ENCODE data around the gene GCH1. TPM values are rescaled to one million over a fixed set of nuclear protein-coding genes. Genes with fewer than 3 reads are reported as not detected.
"Not testable (repeated sequence)": the region's sequence is repeated elsewhere in the genome, so short reads cannot be mapped to it uniquely, and the experiment has no call there.

The GCH1 gene
- polyA plus RNA-seq, 3 donors from 2014 or later = 41.7 to 53.2 (median 52.0) TPM

DNA sequence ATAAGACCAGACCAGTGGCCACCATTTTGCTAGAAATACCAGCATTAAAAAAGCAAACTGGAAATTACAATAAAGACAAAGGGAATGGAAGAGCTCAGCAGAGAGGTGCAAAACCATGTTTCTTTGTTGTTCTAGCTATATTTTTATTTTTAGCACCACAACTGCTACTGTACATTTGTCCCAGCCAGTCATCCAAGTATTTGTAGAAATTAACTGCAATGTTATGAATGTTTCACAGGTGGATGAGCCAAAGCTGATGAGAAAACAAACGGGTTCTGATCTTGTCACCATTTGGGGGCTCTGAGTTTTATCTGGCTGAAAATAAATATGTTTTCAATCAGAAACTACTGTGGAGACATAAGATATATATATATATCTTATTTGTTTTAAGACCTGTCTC is 24.9 kb upstream of the GCH1 start:
- Mint-ChIP-seq H3K36me3 (no peaks in the 10 kb centered on the region), H3K4me3 (no peak overlapping the region), H3K27me3 (ENCODE audit: low read depth in 3 of 3) (peaks cover 0 to 2% (median 1%) of the 10 kb centered on the region in 3 donors), H3K4me1 (no peaks in the 10 kb centered on the region), H3K27ac (no peak overlapping the region), H3K9me3 (no peaks in the 10 kb centered on the region)
- DNase-seq = no peak

DNA sequence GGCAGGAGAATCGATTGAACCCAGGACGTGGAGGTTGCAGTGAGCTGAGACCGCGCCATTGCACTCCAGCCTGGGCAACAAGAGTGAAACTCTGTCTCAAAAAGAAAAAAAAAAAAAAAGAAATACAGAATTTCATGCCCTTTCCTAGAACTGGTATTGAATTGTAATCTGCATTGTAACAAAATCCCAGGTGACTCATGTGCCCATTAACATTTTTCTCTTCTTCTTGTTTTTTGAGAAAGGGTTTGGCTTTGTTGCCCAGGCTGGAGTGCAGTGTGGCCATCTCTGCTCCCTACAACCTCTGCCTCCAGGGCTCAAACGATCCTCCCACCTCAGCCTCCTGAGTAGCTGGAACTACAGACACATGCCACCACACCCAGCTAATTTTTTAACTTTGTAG is 23.9 kb upstream of the GCH1 start:
- not testable (repeated sequence) for DNase-seq; H3K27ac Mint-ChIP-seq; H3K4me1 Mint-ChIP-seq; H3K27me3 Mint-ChIP-seq (ENCODE audit: low read depth in 3 of 3); H3K36me3 Mint-ChIP-seq; H3K4me3 Mint-ChIP-seq; H3K9me3 Mint-ChIP-seq

DNA sequence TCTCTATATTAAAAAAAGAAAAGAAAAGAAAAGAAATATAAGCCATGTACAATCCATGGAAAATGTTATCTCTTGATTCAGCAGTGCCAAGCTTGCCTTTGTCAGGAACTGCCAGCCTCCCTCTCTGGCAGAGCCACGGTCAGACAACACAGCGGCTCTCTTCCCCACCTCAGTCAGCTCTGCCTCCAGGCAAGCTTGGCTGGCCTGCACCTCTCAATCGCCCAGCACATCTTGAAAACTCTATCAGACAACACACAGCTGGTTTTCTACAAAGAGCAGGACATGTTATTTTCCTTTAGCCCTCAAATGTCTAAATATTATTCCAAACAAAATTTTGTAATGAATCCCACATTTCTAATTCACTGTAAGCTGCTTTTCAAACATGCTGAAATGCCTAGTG is 20.0 kb upstream of the GCH1 start:
- Mint-ChIP-seq H3K36me3 (no peaks in the 10 kb centered on the region), H3K4me1 (no peaks in the 10 kb centered on the region), H3K27ac (peak overlapping the region in 1 of 6 donors; percentile 24), H3K27me3 (ENCODE audit: low read depth in 3 of 3) (peaks cover 0 to 2% (median 0%) of the 10 kb centered on the region in 3 donors), H3K9me3 (no peaks in the 10 kb centered on the region), H3K4me3 (no peak overlapping the region)
- DNase-seq = no peak

DNA sequence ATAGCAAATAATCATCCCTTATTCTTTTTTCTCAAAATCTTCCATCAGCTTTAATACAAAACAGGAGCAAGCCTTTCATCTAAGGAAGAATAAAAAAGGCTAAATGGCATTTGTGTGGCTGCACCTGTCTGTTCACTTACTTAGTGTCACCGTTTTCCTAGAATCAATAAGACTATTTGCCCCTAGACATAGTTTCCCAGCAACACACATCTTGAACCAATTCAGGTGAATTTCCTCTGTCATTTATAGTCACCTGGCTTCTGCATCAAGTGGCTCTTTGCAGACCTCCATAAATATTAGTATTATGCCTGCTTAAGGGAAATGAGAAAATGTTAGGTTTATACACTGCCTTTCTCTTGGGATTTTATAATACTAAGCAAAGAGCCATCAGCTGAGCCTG is 17.4 kb upstream of the GCH1 start:
- no peak for DNase-seq
- H3K9me3 Mint-ChIP-seq = no peaks in the 10 kb centered on the region

DNA sequence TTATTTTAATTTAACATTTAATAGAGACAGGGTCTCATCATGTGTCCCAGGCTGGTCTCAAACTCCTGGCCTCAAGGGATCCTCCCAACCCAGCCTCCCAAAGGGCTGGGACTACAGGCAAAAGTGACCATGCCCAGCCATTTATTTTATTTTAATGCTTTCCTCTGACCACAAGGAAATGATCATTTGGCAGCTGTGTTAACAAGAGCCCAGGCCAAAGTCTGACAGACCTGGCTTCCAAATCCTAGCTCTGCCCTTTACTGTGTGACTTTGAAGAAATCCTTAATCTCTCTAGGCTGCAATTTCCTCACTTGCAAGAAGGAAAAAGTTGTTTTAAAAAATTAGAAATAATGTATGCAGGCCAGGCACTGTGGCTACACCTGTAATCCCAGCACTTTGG is 16.7 kb upstream of the GCH1 start:
- Mint-ChIP-seq H3K4me1 (no peaks in the 10 kb centered on the region), H3K27me3 (ENCODE audit: low read depth in 3 of 3) (peaks cover 0 to 2% (median 2%) of the 10 kb centered on the region in 3 donors), H3K36me3 (no peaks in the 10 kb centered on the region), H3K4me3 (no peak overlapping the region), H3K9me3 (no peaks in the 10 kb centered on the region), H3K27ac (no peak overlapping the region)
- DNase-seq = no peak

More for the DNA sequence above, 17.4 kb upstream of the GCH1 start:
- H3K4me3 Mint-ChIP-seq = no peak overlapping the region
- H3K4me1 Mint-ChIP-seq = no peaks in the 10 kb centered on the region
- no peak overlapping the region for H3K27ac Mint-ChIP-seq
- no peaks in the 10 kb centered on the region for H3K36me3 Mint-ChIP-seq
- peaks cover 0 to 2% (median 2%) of the 10 kb centered on the region in 3 donors for H3K27me3 Mint-ChIP-seq (ENCODE audit: low read depth in 3 of 3)

DNA sequence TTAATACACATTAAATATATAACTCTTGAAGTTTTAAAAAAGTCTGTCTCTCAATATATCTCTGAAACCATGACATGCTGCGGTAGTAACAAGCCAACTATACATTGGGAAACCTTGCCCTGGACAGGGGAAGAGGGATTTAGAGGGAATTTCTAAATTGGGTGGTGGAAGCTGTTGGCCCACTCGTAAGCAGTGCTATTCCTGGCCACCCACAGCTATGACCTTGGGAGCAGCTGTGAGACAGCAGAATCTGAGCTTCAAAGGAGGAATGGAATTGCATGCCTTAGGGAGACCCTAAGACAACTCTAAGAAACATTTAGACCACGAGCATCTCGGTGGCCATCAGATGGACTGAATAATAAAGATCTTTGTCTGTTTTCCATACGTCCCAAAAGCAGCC is 15.8 kb upstream of the GCH1 start:
- DNase-seq = no peak
- no peaks in the 10 kb centered on the region for H3K36me3 Mint-ChIP-seq
- H3K9me3 Mint-ChIP-seq = no peaks in the 10 kb centered on the region
- peaks cover 0 to 2% (median 2%) of the 10 kb centered on the region in 3 donors for H3K27me3 Mint-ChIP-seq (ENCODE audit: low read depth in 3 of 3)
- no peak overlapping the region for H3K4me3 Mint-ChIP-seq
- H3K27ac Mint-ChIP-seq = no peak overlapping the region
- H3K4me1 Mint-ChIP-seq = no peaks in the 10 kb centered on the region

DNA sequence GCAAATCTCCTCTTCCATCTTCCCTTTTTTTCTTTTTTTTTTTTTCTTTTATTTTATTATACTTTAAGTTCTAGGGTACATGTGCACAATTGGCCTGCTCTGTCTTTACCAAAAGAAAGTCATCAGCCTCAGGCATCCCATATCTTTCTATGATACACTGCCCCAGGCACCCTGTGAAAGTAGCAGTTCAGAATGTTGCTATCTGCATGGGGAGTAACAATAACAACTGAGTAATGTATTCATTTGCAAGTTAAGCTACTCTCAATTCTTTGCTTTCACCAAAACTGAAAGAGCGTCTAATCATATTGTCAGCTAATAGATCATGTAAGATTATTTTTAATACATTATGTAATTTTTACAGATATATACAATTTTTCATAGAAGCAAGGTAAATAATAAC is 13.5 kb upstream of the GCH1 start:
- peaks cover 0 to 2% (median 2%) of the 10 kb centered on the region in 3 donors for H3K27me3 Mint-ChIP-seq (ENCODE audit: low read depth in 3 of 3)
- no peaks in the 10 kb centered on the region for H3K9me3 Mint-ChIP-seq
- H3K4me3 Mint-ChIP-seq = no peak overlapping the region
- H3K36me3 Mint-ChIP-seq = no peaks in the 10 kb centered on the region
- H3K4me1 Mint-ChIP-seq = no peaks in the 10 kb centered on the region
- H3K27ac Mint-ChIP-seq = no peak overlapping the region
- DNase-seq = no peak

DNA sequence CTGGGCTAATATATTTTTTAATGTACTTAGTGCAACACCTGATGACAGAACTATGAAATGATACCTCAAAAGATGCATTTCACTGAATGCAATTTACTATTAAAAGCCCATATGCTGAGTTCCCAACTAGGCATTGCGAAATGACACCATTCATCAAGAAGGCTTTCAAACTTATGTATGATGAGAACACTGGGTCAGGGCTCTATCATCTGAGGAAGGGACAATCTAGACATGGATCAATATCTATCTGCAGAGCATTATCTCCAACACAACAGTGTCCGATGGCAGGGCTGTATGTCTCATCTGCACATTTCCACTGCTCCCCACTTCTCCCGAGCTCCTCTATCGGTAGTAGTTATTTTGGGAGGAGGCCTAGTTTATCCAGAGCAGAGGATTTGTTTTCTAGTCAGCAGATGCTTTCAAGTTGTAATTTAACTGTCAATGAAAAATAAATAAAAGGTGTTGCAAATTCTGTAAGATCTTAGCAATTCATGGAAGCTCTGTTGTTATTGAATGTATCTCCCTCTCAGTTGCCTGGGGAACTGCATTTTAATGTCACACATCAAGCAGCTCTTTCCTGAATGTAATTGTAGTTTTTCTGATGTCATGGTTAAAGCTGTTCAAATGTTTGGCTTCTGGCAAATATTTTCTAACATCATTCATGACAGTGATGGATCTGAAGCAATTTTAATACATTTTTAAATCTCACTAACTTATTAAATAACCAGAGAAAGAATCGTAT is 7.4 kb upstream of the GCH1 start:
- no peak for DNase-seq
- peaks cover 0 to 3% (median 0%) of the 10 kb centered on the region in 3 donors for H3K27me3 Mint-ChIP-seq (ENCODE audit: low read depth in 3 of 3)
- H3K4me3 Mint-ChIP-seq = no peak overlapping the region
- H3K4me1 Mint-ChIP-seq = peaks cover 22 to 25% of the 10 kb centered on the region in 2 donors
- H3K27ac Mint-ChIP-seq = peak overlapping the region in 3 of 6 donors; percentile 24 to 50 (median 32)
- no peaks in the 10 kb centered on the region for H3K36me3 Mint-ChIP-seq
- H3K9me3 Mint-ChIP-seq = no peaks in the 10 kb centered on the region

DNA sequence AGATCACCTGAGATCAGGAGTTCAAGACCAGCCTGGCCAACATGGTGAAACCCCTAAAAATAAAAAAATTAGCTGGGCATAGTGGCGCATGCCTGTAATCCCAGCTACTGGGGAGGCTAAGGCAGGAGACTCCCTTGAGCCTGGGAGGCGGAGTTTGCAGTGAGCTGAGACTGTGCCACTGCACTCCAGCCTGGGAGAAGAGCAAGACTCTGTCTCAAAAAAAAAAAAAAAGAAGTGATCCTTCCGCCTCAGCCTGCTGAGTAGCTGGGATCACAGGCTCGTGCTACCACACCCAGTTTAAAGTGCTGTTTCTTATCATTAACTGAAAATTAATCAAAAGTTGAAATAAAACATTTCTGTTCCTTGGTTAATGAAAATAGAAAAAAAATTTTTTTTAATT is 6.3 kb upstream of the GCH1 start:
- H3K9me3 Mint-ChIP-seq; H3K36me3 Mint-ChIP-seq; H3K27ac Mint-ChIP-seq; H3K27me3 Mint-ChIP-seq (ENCODE audit: low read depth in 3 of 3); DNase-seq; H3K4me3 Mint-ChIP-seq: not testable (repeated sequence)
- H3K4me1 Mint-ChIP-seq = peaks cover 22 to 25% of the 10 kb centered on the region in 2 donors

DNA sequence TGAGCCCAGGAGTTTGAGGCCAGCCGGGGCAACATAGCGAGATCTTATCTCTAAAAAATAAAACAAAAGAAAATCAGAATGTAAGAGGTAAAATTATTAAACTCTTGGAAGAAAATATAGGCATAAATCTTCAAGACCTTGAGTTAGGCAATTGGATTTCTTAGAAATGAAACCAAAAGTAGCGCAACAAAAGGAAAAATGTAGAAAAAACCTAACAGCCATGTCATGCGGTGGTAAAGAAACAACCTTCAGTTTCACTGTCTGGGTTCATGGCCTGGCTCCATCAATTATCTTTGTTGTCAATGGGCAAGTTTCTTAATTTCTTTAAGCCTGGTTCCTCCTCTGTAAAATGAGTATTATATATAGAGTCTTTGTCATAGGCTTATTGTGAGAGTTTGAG is 5.6 kb upstream of the GCH1 start:
- Mint-ChIP-seq H3K36me3 (no peaks in the 10 kb centered on the region), H3K27ac (peak overlapping the region; percentile 69 to 90 (median 90)), H3K4me1 (peaks cover 26 to 28% of the 10 kb centered on the region in 2 donors), H3K27me3 (ENCODE audit: low read depth in 3 of 3) (peaks cover 0 to 5% (median 0%) of the 10 kb centered on the region in 3 donors), H3K4me3 (peak overlapping the region; percentile 59 to 84 (median 72)), H3K9me3 (no peaks in the 10 kb centered on the region)
- DNase-seq = peak; percentile 51 to 62 (median 57)

DNA sequence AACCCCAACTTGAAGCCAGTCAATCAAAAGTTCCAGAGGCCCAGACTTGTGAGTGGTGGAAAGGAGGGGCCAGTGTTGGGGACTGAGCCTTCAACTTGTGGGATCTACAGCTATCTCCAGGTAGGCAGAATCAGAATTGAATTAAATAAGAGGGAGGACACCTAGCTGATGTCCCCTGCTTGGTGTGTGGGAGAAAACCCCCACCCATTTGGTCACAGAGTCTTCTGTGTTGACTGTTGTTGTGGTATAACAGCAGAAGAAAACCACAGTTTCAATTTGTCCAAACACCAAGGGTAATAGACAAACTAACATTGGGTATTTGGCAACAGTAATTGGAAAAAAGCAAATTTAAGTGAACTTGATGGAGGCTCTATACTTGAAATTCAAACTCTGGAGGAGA is 3.4 kb upstream of the GCH1 start:
- H3K9me3 Mint-ChIP-seq = no peaks in the 10 kb centered on the region
- H3K27me3 Mint-ChIP-seq (ENCODE audit: low read depth in 3 of 3) = peaks cover 0 to 15% (median 0%) of the 10 kb centered on the region in 3 donors
- H3K4me1 Mint-ChIP-seq = peaks cover 30 to 33% of the 10 kb centered on the region in 2 donors
- H3K27ac Mint-ChIP-seq = peak overlapping the region in 4 of 6 donors; percentile 69 to 89 (median 74)
- peak overlapping the region in 1 of 5 donors; percentile 4 for H3K4me3 Mint-ChIP-seq
- no peak for DNase-seq
- H3K36me3 Mint-ChIP-seq = no peaks in the 10 kb centered on the region

DNA sequence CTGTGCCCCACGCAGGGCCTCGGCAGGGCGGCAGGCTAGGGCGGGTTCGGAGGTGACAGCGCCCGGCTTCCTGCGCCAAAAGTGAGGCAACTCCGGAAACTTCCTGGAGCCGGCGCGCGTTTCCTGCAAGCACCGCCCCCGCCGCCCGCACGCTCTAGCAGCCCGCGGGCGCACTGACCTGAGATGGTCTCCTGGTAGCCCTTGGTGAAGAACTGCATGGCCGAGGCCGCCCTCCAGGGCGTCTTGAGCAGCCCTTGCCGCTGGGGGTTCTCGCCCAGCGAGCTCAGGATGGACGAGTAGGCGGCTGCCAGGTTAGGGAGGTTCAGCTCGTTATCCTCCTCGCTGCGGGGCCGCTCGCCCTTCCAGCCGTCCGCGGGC is 494 bp downstream of the GCH1 start:
- Mint-ChIP-seq H3K4me1 (peaks cover 46 to 53% of the 10 kb centered on the region in 2 donors), H3K27ac (peak overlapping the region; percentile 86 to 98 (median 93)), H3K4me3 (peak overlapping the region; percentile 89 to 93 (median 90)), H3K36me3 (peaks cover 0 to 2% (median 0%) of the 10 kb centered on the region in 3 donors), H3K9me3 (no peaks in the 10 kb centered on the region), H3K27me3 (ENCODE audit: low read depth in 3 of 3) (peaks cover 2 to 15% (median 4%) of the 10 kb centered on the region in 3 donors)
- peak; percentile 88 to 89 (median 89) for DNase-seq

DNA sequence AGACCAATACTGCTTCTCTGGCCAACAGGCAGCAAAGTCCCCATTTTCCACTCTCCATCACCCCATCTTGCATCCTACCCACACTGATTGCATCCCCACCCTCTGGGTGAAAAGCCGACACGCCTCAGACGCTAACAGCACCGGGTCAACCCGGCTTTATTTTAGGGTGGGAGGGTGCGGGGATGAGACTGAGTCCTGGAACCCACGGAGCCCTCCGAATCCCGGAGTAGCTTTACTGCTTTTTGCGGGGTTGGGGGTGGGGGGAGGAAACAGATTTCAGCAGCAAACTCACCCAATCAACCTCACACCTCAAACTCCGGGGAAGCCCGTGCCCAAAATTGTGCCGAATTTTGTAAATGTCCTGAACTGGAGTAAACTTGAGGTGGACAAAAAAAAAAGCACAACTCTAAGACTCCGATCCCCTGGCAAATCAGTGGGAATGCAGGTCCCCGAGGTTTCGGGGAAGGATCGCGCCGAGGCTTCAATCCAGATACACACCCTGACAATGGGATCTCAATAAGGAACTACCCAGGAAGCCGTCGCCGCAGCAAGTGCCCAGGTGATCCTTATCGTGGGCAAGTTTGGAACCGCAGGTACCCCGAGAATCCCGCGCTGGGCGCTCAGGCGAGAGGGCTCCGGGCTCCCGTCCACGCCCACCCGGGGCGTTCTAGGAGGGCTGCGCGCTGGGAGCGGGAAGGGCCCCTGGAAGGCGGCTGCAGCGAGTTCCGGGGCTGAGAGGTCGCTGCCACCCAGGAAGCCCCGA is 1.1 kb downstream of the GCH1 start:
- Mint-ChIP-seq H3K27ac (peak overlapping the region; percentile 86 to 98 (median 93)), H3K4me1 (peaks cover 42 to 53% of the 10 kb centered on the region in 2 donors), H3K9me3 (no peaks in the 10 kb centered on the region), H3K4me3 (peak overlapping the region; percentile 89 to 93 (median 90)), H3K36me3 (peaks cover 0 to 2% (median 0%) of the 10 kb centered on the region in 3 donors), H3K27me3 (ENCODE audit: low read depth in 3 of 3) (peaks cover 2 to 15% (median 4%) of the 10 kb centered on the region in 3 donors)
- DNase-seq = peak; percentile 19 to 20 (median 20)

DNA sequence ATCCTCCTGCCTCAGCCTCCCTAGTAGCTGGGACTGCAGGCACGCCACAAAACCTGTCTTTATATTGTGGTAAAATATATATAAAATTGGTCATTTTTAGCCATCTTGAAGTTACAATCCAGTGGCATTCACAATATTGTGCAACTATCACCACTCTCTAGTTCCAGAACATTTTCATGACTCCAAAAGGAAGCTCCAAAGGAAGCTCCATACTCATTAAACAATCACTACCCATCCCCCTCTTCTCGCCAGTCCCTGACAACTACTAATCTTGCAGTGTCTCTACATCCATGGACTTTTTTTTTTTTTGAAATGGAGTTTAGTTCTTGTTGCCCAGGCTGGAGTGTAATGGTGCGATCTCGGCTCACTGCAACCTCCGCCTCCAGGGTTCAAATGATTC is 3.1 kb downstream of the GCH1 start:
- Mint-ChIP-seq H3K36me3 (peaks cover 0 to 7% (median 0%) of the 10 kb centered on the region in 3 donors), H3K4me3 (peak overlapping the region; percentile 7 to 44 (median 29)), H3K4me1 (peaks cover 41 to 64% of the 10 kb centered on the region in 2 donors), H3K9me3 (no peaks in the 10 kb centered on the region), H3K27me3 (ENCODE audit: low read depth in 3 of 3) (peaks cover 2 to 15% (median 5%) of the 10 kb centered on the region in 3 donors), H3K27ac (peak overlapping the region in 3 of 6 donors; percentile 24 to 49 (median 42))
- DNase-seq = no peak
